Osteoblast (primary cell): ENCODE results near the gene SPATS2. TPM values are rescaled to one million over a fixed set of nuclear protein-coding genes. Genes with fewer than 3 reads are reported as not detected.

ENCODE experiments used
- DNase-seq: peaks from one replicate; pipeline ENCODE4 v3.0.0; 2011; ENCODE audit warnings: low spot score, mixed read lengths; ENCODE audit not compliant: insufficient read length; ENCODE audit errors: missing footprints
- H2AFZ ChIP-seq: 2 replicates; pipeline ENCODE4 v1.6.0; 2011; ENCODE audit warnings: mild to moderate bottlenecking, low read length
- H3K27ac ChIP-seq: 2 replicates; pipeline ENCODE4 v1.5.1; 2011; ENCODE audit warnings: mild to moderate bottlenecking, low read depth, low read length, moderate library complexity
- H3K27me3 ChIP-seq: 2 replicates; pipeline ENCODE4 v1.6.0; 2012; ENCODE audit warnings: mild to moderate bottlenecking, control low read depth, inconsistent platforms, low read length, moderate library complexity; ENCODE audit not compliant: insufficient read depth
- H3K36me3 ChIP-seq: 2 replicates; pipeline ENCODE4 v1.5.1; 2011; ENCODE audit warnings: mild to moderate bottlenecking, low read length, control low read depth, moderate library complexity; ENCODE audit not compliant: insufficient read depth
- H3K4me1 ChIP-seq: 2 replicates; pipeline ENCODE4 v1.5.1; 2011; ENCODE audit warnings: mild to moderate bottlenecking, low read length, control low read depth, moderate library complexity; ENCODE audit not compliant: insufficient read depth
- H3K4me2 ChIP-seq: 2 replicates; pipeline ENCODE4 v1.6.0; 2011; ENCODE audit warnings: mild to moderate bottlenecking, low read length; ENCODE audit not compliant: insufficient read depth
- H3K4me3 ChIP-seq: fragments of 200-600 bp; sonication (generic); 3 replicates; pipeline ENCODE4 v1.5.1; 2012; ENCODE audit warnings: mild to moderate bottlenecking, low read length, inconsistent platforms; ENCODE audit not compliant: insufficient read depth
- H3K79me2 ChIP-seq: 2 replicates; pipeline ENCODE4 v1.6.0; 2012; ENCODE audit warnings: mild to moderate bottlenecking, low read length, control low read depth, inconsistent platforms; ENCODE audit not compliant: insufficient read depth
- H3K9me3 ChIP-seq: 2 replicates; pipeline ENCODE4 v1.5.1; 2011; ENCODE audit warnings: low read depth, low read length, control low read depth
- H4K20me1 ChIP-seq: 2 replicates; pipeline ENCODE4 v1.6.0; 2012; ENCODE audit warnings: mild to moderate bottlenecking, low read length, control low read depth; ENCODE audit not compliant: insufficient read depth
- total RNA-seq: library from RNA; depleted of rRNA; stranded (reverse); fragments of >200 nt; gene quantifications from 2 replicates; pipeline ENCODE4 v1.2.3, GENCODE V29; 2012
- TF ChIP-seq, protein P1 (sequence below): IDR thresholded peaks from 2 replicates; pipeline ENCODE4 v1.5.1; 2011; ENCODE audit warnings: mild to moderate bottlenecking, low read depth, low read length, moderate library complexity; ENCODE audit errors: extremely low read depth

The SPATS2 gene
- total RNA-seq, 1 donor = 25.7 TPM

- Histone ChIP-seq H3K27ac (no peak overlapping the region), H3K79me2 (peaks cover 33% of the 10 kb centered on the region), H3K36me3 (peaks cover 4% of the 10 kb centered on the region), H3K9me3 (no peaks in the 10 kb centered on the region), H3K4me2 (no peak overlapping the region), H3K4me1 (no peaks in the 10 kb centered on the region), H3K4me3 (no peak overlapping the region), H2AFZ (no peak overlapping the region), H3K27me3 (no peaks in the 10 kb centered on the region), H4K20me1 (peaks cover 17% of the 10 kb centered on the region)
- TF ChIP-seq, protein P1, sequence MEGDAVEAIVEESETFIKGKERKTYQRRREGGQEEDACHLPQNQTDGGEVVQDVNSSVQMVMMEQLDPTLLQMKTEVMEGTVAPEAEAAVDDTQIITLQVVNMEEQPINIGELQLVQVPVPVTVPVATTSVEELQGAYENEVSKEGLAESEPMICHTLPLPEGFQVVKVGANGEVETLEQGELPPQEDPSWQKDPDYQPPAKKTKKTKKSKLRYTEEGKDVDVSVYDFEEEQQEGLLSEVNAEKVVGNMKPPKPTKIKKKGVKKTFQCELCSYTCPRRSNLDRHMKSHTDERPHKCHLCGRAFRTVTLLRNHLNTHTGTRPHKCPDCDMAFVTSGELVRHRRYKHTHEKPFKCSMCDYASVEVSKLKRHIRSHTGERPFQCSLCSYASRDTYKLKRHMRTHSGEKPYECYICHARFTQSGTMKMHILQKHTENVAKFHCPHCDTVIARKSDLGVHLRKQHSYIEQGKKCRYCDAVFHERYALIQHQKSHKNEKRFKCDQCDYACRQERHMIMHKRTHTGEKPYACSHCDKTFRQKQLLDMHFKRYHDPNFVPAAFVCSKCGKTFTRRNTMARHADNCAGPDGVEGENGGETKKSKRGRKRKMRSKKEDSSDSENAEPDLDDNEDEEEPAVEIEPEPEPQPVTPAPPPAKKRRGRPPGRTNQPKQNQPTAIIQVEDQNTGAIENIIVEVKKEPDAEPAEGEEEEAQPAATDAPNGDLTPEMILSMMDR = no peak
- DNase-seq = no peak
Observed at GRCh38 chr12:49455501-49455900, 88.2 kb downstream of the SPATS2 start.

DNA sequence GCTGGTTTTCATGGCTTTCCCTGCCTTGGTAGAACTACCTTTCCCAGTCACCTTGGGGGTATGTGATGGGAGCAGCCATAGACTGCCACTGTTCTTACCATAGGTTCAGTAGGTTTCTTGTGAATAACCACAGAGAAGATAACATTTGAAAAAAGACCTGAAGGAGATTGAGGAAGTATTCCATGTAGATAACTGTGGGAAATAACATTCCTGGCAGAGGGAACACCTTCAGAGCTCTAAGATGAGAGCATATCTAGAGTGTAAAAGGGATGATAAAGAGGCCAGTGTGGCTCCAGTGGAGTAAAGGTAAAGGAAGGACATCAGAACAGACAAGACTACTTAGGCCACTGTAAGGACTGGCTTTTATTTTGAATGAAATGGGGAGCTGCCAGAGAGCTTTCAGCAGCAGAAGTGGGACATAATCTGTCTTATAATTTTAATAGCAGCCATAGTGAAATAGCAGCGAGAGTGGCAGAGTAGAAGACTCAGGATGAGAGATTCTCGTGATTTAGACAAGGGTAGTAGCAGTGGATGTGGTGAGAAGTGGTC is 88.9 kb downstream of the SPATS2 start:
- Histone ChIP-seq H3K36me3 (peaks cover 4% of the 10 kb centered on the region), H3K9me3 (no peaks in the 10 kb centered on the region), H3K27me3 (no peaks in the 10 kb centered on the region), H4K20me1 (peaks cover 17% of the 10 kb centered on the region), H3K4me3 (no peak overlapping the region), H3K4me1 (no peaks in the 10 kb centered on the region), H3K27ac (no peak overlapping the region), H3K79me2 (peaks cover 33% of the 10 kb centered on the region), H2AFZ (no peak overlapping the region), H3K4me2 (no peak overlapping the region)
- no peak for DNase-seq
- TF ChIP-seq, protein P1 = no peak

DNA sequence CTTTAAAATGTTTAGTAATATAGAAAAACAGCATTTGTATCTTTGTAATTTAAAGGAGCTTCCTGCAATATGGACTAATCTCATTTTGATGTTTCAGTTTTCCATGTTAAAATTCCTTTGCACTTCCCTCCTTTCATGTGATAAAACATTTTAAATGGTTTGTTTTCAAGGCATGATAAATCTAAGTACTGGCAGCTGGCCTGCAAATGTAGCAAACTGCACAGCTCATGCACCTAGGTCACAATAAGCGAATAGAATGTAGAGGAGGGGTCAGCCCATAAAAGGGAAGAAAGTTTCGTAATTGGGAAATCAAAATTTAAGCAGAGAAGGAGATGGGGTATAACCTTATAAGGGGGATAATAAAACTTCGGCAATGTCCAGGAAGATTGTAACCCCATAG is 91.6 kb downstream of the SPATS2 start:
- Histone ChIP-seq H4K20me1 (peaks cover 12% of the 10 kb centered on the region), H3K79me2 (peaks cover 24% of the 10 kb centered on the region), H3K9me3 (no peaks in the 10 kb centered on the region), H3K36me3 (peaks cover 4% of the 10 kb centered on the region), H3K4me3 (no peak overlapping the region), H3K27me3 (no peaks in the 10 kb centered on the region), H3K27ac (no peak overlapping the region), H3K4me1 (no peaks in the 10 kb centered on the region), H3K4me2 (no peak overlapping the region), H2AFZ (no peak overlapping the region)
- DNase-seq = no peak
- TF ChIP-seq, protein P1 = no peak

GRCh38 chr12:49461221-49461620 is 94.0 kb downstream of the SPATS2 start:
- Histone ChIP-seq H3K79me2 (peaks cover 5% of the 10 kb centered on the region), H3K27ac (no peak overlapping the region)

More at GRCh38 chr12:49461221-49461620, 94.0 kb downstream of the SPATS2 start:
- Histone ChIP-seq H3K4me2 (no peak overlapping the region), H3K36me3 (peaks cover 4% of the 10 kb centered on the region), H3K27me3 (no peaks in the 10 kb centered on the region), H2AFZ (no peak overlapping the region), H4K20me1 (peaks cover 3% of the 10 kb centered on the region), H3K4me1 (no peaks in the 10 kb centered on the region), H3K9me3 (no peaks in the 10 kb centered on the region), H3K4me3 (no peak overlapping the region)
- TF ChIP-seq, protein P1 = no peak
- DNase-seq = no peak
